A673 (cell line): ENCODE measurements around the gene PREX1. TPM values are rescaled to one million over a fixed set of nuclear protein-coding genes. Genes with fewer than 3 reads are reported as not detected.

Experiments
- BruUV-seq: library from RNA; stranded (reverse); fragments of 400-500 nt; replicated peaks from 2 replicates; lab custom pipeline; 2021; lab: Mats Ljungman, UMichigan
- CTCF ChIA-PET: fragments of 300-600 bp; sonication (Branson Sonifier 250); formaldehyde crosslinking; loops from one replicate; lab custom pipeline; 2022; ENCODE audit warnings: antibody characterized with exemption; lab: Charles Lee
- POLR2A ChIA-PET: fragments of 300-600 bp; sonication (Branson Sonifier 250); formaldehyde crosslinking; loops from one replicate; lab custom pipeline; 2022; ENCODE audit warnings: antibody characterized with exemption; ENCODE audit not compliant: low non-redundant PET; lab: Charles Lee
- DNase-seq: peaks from one replicate; pipeline ENCODE4 v3.0.0-alpha.2; 2015; ENCODE audit warnings: low spot score
- H3K27ac ChIP-seq: fragments of 200-600 bp; sonication (generic); 2 replicates; pipeline ENCODE4 v1.5.1; 2016; ENCODE audit warnings: mixed run types, low read depth, mild to moderate bottlenecking, mixed read lengths, antibody characterized with exemption, low read length; ENCODE audit not compliant: poor library complexity, severe bottlenecking
- H3K27me3 ChIP-seq: fragments of 200-600 bp; sonication (generic); replicated peaks from 2 replicates; pipeline ENCODE4 v1.6.1; 2017; ENCODE audit warnings: mixed run types, low read depth, mild to moderate bottlenecking, mixed read lengths, antibody characterized with exemption, low read length; ENCODE audit not compliant: insufficient read depth, poor library complexity
- H3K36me3 ChIP-seq: fragments of 200-600 bp; sonication (generic); 2 replicates; pipeline ENCODE4 v1.6.1; 2016; ENCODE audit warnings: mixed run types, mild to moderate bottlenecking, mixed read lengths, antibody characterized with exemption, low read length; ENCODE audit not compliant: insufficient read depth, poor library complexity, severe bottlenecking
- H3K4me1 ChIP-seq: fragments of 200-600 bp; sonication (generic); 2 replicates; pipeline ENCODE4 v1.6.1; 2017; ENCODE audit warnings: mixed run types, mild to moderate bottlenecking, mixed read lengths, antibody characterized with exemption, low read length; ENCODE audit not compliant: insufficient read depth, poor library complexity, severe bottlenecking
- H3K4me3 ChIP-seq: fragments of 200-600 bp; sonication (generic); 2 replicates; pipeline ENCODE4 v1.5.1; 2016; ENCODE audit warnings: low read depth, mixed run types, mild to moderate bottlenecking, mixed read lengths, low read length; ENCODE audit not compliant: poor library complexity, severe bottlenecking
- H3K9me3 ChIP-seq: fragments of 200-600 bp; sonication (generic); 2 replicates; pipeline ENCODE4 v1.6.1; 2016; ENCODE audit warnings: mixed run types, low read depth, mild to moderate bottlenecking, mixed read lengths, antibody characterized with exemption, low read length; ENCODE audit not compliant: poor library complexity, severe bottlenecking
- CTCF ChIP-seq: fragments of 300-800, 200-600 bp; sonication (generic); conservative IDR thresholded peaks from 2 replicates; pipeline ENCODE4 v1.5.1; 2017; ENCODE audit warnings: low read depth, mild to moderate bottlenecking, antibody characterized with exemption, low read length, moderate library complexity, mixed read lengths
- EZH2 ChIP-seq: fragments of 200-600 bp; sonication (generic); IDR thresholded peaks from 2 replicates; pipeline ENCODE4 v1.6.1; 2017; ENCODE audit warnings: borderline replicate concordance, low read depth, mild to moderate bottlenecking, mixed read lengths, antibody characterized with exemption, low read length; ENCODE audit not compliant: poor library complexity, severe bottlenecking
- intact Hi-C: fragments of 100-400 bp; cut with micrococcal nuclease; formaldehyde crosslinking; loops from one replicate; pipeline ENCODE4 v1.10.0; 2022; ENCODE audit not compliant: unreplicated experiment
- total RNA-seq: library from RNA; stranded (reverse); gene quantifications from 2 replicates; pipeline ENCODE4 v1.2.3, GENCODE V29; 2021

Gene PREX1
- total RNA-seq, 1 experiment from 2014 or later: 145 TPM

DNA sequence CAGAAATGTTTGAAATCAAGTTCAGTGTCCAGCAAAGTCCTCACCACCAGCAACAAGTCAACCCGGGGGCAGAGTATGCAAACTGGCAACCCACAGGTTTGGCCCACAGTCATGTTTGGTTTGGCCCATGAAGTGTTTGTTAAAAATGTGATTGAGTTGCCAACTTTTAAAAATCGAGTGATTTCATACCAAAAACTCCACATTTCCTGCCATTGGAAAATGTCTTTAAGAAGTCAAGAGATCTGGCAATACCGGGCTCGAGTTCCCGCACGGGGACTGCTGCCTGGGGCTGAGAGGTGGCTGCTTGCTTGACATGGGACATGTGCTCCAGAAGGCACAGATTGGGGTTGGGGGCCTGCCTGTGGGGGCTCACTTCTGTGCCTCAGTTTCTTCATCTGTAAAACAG, 36.1 kb downstream of the PREX1 start:
- no peak for TF ChIP-seq EZH2
- TF ChIP-seq CTCF: no peak
- ChIA-PET CTCF (no interaction called here), POLR2A (no interaction called here)
- BruUV-seq: no TSS peak
- no peak overlapping the region for H3K4me3 ChIP-seq
- peaks cover 73% of the 10 kb centered on the region for H3K4me1 ChIP-seq
- H3K27me3 ChIP-seq: no peaks in the 10 kb centered on the region
- peak overlapping the region; percentile 8 for H3K27ac ChIP-seq
- DNase-seq: no peak
- H3K36me3 ChIP-seq: peaks cover 3% of the 10 kb centered on the region
- intact Hi-C loops: no loop called here
- H3K9me3 ChIP-seq: no peaks in the 10 kb centered on the region

GRCh38 chr20:48791014-48791413, 36.8 kb downstream of the PREX1 start:
- DNase-seq: peak; percentile 52
- H3K36me3 ChIP-seq: peaks cover 3% of the 10 kb centered on the region
- intact Hi-C loops: no loop called here
- POLR2A ChIA-PET: no interaction called here
- peaks cover 71% of the 10 kb centered on the region for H3K4me1 ChIP-seq
- TF ChIP-seq EZH2 (no peak), CTCF (0 out of 2 replicates have a peak, but pooled peaks have one; percentile 8)
- no peak overlapping the region for H3K4me3 ChIP-seq
- CTCF ChIA-PET: interaction anchor here (0.6 kb wide), 1 partner anchor 115 kb away, joined by 3 read pairs; no protein-coding TSS in a partner anchor
- peak overlapping the region; percentile 8 for H3K27ac ChIP-seq
- no TSS peak for BruUV-seq
- no peaks in the 10 kb centered on the region for H3K27me3 ChIP-seq
- H3K9me3 ChIP-seq: no peaks in the 10 kb centered on the region

- H3K4me1 ChIP-seq: peaks cover 66% of the 10 kb centered on the region
- intact Hi-C loops: no loop called here
- H3K27ac ChIP-seq: peak overlapping the region; percentile 8
- CTCF ChIA-PET: interaction anchor here (0.6 kb wide), 1 partner anchor 115 kb away, joined by 3 read pairs; no protein-coding TSS in a partner anchor
- POLR2A ChIA-PET: no interaction called here
- no peaks in the 10 kb centered on the region for H3K9me3 ChIP-seq
- no peaks in the 10 kb centered on the region for H3K27me3 ChIP-seq
- peaks cover 3% of the 10 kb centered on the region for H3K36me3 ChIP-seq
- BruUV-seq: no TSS peak
- TF ChIP-seq EZH2 (no peak), CTCF (no peak)
- no peak overlapping the region for H3K4me3 ChIP-seq
- no peak for DNase-seq
Observed at GRCh38 chr20:48790473-48791003, 37.3 kb downstream of the PREX1 start.
